PFSK-1 (cell line): ENCODE measurements around the gene CTSW.

Source experiments
- FOXP2 ChIP-seq: optimal IDR thresholded peaks from 2 replicates; pipeline ENCODE3; 2011; ENCODE audit warnings: borderline replicate concordance, control low read depth, inconsistent platforms; ENCODE audit not compliant: insufficient read depth; ENCODE audit errors: extremely low read length, extremely low read depth
- POLR2AphosphoS5 ChIP-seq: IDR thresholded peaks from 2 replicates; pipeline ENCODE4 v1.6.1; 2012; ENCODE audit warnings: low read depth, mild to moderate bottlenecking, control low read depth, low read length, moderate library complexity
- REST ChIP-seq, 2 experiments: IDR thresholded peaks; 2 replicates each; pipeline versions ENCODE4 v1.6.1 to v1.8.0; 2011 to 2012; ENCODE audit warnings: low read depth in 2 of 2, low read length in 2 of 2, control low read depth in 1 of 2, inconsistent platforms in 1 of 2, mild to moderate bottlenecking in 1 of 2, moderate library complexity in 1 of 2; ENCODE audit not compliant: insufficient read depth in 1 of 2
- SIN3A ChIP-seq: IDR thresholded peaks from 2 replicates; pipeline ENCODE4 v1.6.1; 2012; ENCODE audit warnings: mild to moderate bottlenecking, low read length, moderate library complexity, borderline replicate concordance; ENCODE audit not compliant: insufficient read depth
- TAF1 ChIP-seq: IDR thresholded peaks from 2 replicates; pipeline ENCODE4 v1.6.1; 2012; ENCODE audit warnings: low read length, control low read depth, borderline replicate concordance; ENCODE audit not compliant: insufficient read depth

- no peak for TF ChIP-seq REST (IDR thresholded peaks at IDR 0.05; ENCODE audit: insufficient read depth in 1 of 2, low read depth in 2 of 2, low read length in 2 of 2)
- TF ChIP-seq SIN3A = no peak
- TF ChIP-seq POLR2AphosphoS5 = no peak
- no peak for TF ChIP-seq TAF1
- TF ChIP-seq FOXP2 = no peak
Observed at GRCh38 chr11:65842144-65842543, 37.5 kb upstream of the CTSW start.
